ENCODE measurements around the gene FBLN1. TPM values are rescaled to one million over a fixed set of nuclear protein-coding genes. Genes with fewer than 3 reads are reported as not detected.
A peak's percentile ranks its signal among the peaks of the same experiment; 100 is the strongest.

Gene FBLN1
- total RNA-seq, 1 donor from 2014 or later, result 307 TPM

GRCh38 chr22:45465633-45466032, 37.0 kb upstream of the FBLN1 start:
- intact Hi-C loops (cut with DNase I), result no loop called here
- H3K27me3 ChIP-seq (ENCODE audit: low read depth), result no peaks in the 10 kb centered on the region
- H3K9me3 ChIP-seq, result no peaks in the 10 kb centered on the region
- H3K4me1 ChIP-seq, result no peaks in the 10 kb centered on the region
- no peak overlapping the region for H3K4me3 ChIP-seq
- no peaks in the 10 kb centered on the region for H3K36me3 ChIP-seq
- TF ChIP-seq CTCF (IDR thresholded peaks at IDR 0.05), result no peak
- H3K27ac ChIP-seq, result no peak overlapping the region
- ATAC-seq (no peak), DNase-seq (no peak)

DNA sequence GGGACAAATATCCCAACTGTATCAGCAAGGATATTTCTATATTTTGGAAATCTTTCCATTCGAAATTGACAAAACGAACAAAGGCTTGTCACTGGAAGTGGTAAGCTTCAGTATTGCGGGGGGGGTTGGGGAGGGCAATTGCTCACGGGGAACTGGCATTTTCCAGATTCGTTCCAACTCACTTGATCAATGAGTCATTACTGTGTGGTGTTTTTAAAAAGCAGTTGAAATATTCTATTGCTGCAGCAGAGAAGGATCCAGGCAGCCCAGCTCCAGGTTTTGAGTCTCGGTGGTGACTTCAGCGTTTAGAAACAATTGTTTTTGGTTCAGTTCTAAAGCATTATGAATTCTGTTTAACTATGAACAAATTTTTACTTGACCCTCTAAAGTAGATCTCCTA, 33.8 kb upstream of the FBLN1 start:
- H3K4me3 ChIP-seq, result no peak overlapping the region
- no peaks in the 10 kb centered on the region for H3K36me3 ChIP-seq
- DNase-seq (no peak), ATAC-seq (no peak)
- no peak overlapping the region for H3K27ac ChIP-seq
- no peaks in the 10 kb centered on the region for H3K4me1 ChIP-seq
- intact Hi-C loops (cut with DNase I), result no loop called here
- H3K27me3 ChIP-seq (ENCODE audit: low read depth), result no peaks in the 10 kb centered on the region
- no peak for TF ChIP-seq CTCF (IDR thresholded peaks at IDR 0.05)
- no peaks in the 10 kb centered on the region for H3K9me3 ChIP-seq

DNA sequence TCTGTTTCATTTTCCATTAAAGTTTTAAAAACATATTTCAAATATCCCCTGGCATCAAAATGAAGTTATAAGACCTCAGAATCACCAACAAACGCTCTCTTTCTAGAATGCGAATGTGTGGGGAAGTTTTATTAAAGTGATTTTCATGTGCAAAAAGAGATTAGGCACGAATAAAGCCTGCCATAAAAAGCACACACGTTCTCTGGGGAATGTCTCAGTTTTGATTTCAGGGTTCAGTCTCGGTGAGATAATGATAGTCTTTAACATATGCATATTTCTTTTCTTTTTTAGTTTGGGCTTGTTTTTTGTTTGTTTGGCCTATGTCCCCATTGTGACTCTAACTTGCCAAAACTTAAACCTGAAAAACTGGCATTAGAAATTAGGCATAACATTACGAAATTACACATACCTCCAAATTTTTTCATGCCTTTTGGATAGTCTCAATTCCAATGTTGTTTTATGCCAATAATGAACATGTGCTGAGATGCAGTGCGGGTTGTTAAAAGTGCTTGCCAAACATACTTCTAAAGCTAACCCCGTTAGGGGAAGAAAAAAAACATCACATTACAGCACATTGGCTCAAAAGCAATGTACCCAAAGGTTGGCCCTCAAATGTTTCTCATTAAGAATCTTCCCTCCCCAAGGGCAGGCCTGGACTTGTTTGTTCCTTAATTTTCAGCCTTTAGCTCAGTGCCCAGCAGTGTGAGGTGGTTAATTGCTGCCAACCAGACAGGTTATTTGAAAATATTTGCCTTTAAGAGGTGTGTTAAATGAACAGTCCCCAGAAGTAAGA, 33.2 kb upstream of the FBLN1 start:
- DNase-seq, result peak; percentile 7
- no peaks in the 10 kb centered on the region for H3K36me3 ChIP-seq
- no peak for TF ChIP-seq CTCF (IDR thresholded peaks at IDR 0.05)
- no peak for ATAC-seq
- no peaks in the 10 kb centered on the region for H3K4me1 ChIP-seq
- intact Hi-C loops (cut with DNase I), result no loop called here
- H3K9me3 ChIP-seq, result no peaks in the 10 kb centered on the region
- H3K4me3 ChIP-seq, result no peak overlapping the region
- no peaks in the 10 kb centered on the region for H3K27me3 ChIP-seq (ENCODE audit: low read depth)
- peak overlapping the region; percentile 43 for H3K27ac ChIP-seq

DNA sequence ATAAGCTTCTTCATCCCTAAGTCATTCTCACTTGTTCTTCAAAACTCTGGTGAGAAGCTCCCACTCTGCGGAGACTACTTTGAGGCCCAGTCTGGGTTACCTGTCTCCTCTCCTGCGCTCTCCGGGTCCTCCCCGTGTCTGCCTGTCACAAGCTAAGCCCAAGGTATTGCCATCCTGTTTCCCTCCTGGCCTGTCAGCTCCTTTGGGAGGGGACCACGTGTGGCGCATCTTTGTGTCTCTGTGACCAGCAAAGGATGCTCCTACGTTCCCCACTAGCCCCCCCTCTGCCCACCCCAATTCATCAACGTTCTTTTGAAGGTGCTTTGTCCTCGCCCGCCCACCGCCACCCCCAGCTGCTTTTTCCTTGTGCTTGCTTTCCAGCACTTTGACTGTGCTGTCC, 31.8 kb upstream of the FBLN1 start:
- no peak overlapping the region for H3K27ac ChIP-seq

DNA sequence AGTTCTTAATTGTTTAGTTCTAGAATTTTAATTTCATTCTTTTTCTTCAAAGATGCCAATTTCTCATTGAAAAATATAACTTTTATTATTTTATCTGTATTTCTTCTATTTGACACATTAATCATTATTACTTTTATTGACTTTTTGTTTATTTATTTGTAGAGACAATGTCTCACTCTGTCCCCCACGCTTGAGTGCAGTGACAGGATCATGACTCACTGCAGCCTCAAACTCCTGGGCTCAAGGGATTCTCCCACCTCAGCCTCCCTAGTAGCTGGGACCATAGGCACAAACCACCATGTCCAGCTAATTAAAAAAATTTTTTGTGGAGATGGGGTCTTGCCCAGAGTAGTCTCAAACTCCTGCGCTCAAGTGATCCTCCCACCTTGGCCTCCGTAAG, 30.3 kb upstream of the FBLN1 start:
- ATAC-seq, result no peak
- intact Hi-C loops (cut with DNase I), result no loop called here
- H3K4me1 ChIP-seq, result no peaks in the 10 kb centered on the region
- no peak overlapping the region for H3K27ac ChIP-seq
- H3K9me3 ChIP-seq, result no peaks in the 10 kb centered on the region
- no peak for TF ChIP-seq CTCF (IDR thresholded peaks at IDR 0.05)
- no peaks in the 10 kb centered on the region for H3K27me3 ChIP-seq (ENCODE audit: low read depth)
- no peak overlapping the region for H3K4me3 ChIP-seq
- DNase-seq, result no peak
- no peaks in the 10 kb centered on the region for H3K36me3 ChIP-seq

More for the DNA sequence above, 31.8 kb upstream of the FBLN1 start:
- H3K36me3 ChIP-seq, result no peaks in the 10 kb centered on the region
- intact Hi-C loops (cut with DNase I), result no loop called here
- H3K9me3 ChIP-seq, result no peaks in the 10 kb centered on the region
- ATAC-seq, result no peak
- DNase-seq, result peak; percentile 10
- no peaks in the 10 kb centered on the region for H3K27me3 ChIP-seq (ENCODE audit: low read depth)
- H3K4me3 ChIP-seq, result no peak overlapping the region
- TF ChIP-seq CTCF (IDR thresholded peaks at IDR 0.05), result no peak
- H3K4me1 ChIP-seq, result no peaks in the 10 kb centered on the region
